Right renal cortex interstitium (tissue), 3 donors: ENCODE data around the gene SNRNP70. TPM values are rescaled to one million over a fixed set of nuclear protein-coding genes. Genes with fewer than 3 reads are reported as not detected.
"Not testable (repeated sequence)": the region's sequence is repeated elsewhere in the genome, so short reads cannot be mapped to it uniquely, and the experiment has no call there.

Experiments
- DNase-seq, 3 donors: peaks; one replicate each; pipeline ENCODE4 v3.0.0-alpha.2; 2013; ENCODE audit warnings: low read depth in 3 of 3, low spot score in 2 of 3
- polyA plus RNA-seq, 3 donors: library from polyadenylated mRNA; unstranded; fragments of 120-200 nt; gene quantifications; one replicate each; pipeline ENCODE4 v1.2.1, GENCODE V29; 2013; ENCODE audit not compliant: insufficient read length in 3 of 3

SNRNP70 gene
- polyA plus RNA-seq, 3 donors = 243 to 292 (median 271) TPM

- no peak for DNase-seq
These were observed 21.1 kb upstream of the SNRNP70 start for GRCh38 chr19:49064029-49064629.

- DNase-seq = no peak
These were observed 20.3 kb upstream of the SNRNP70 start, which contains the start of gene NTF4 for GRCh38 chr19:49064768-49065611. NTF4 (minus strand) TSS chr19:49064818; CDS start chr19:49061997, 2,821 bp downstream.

DNA sequence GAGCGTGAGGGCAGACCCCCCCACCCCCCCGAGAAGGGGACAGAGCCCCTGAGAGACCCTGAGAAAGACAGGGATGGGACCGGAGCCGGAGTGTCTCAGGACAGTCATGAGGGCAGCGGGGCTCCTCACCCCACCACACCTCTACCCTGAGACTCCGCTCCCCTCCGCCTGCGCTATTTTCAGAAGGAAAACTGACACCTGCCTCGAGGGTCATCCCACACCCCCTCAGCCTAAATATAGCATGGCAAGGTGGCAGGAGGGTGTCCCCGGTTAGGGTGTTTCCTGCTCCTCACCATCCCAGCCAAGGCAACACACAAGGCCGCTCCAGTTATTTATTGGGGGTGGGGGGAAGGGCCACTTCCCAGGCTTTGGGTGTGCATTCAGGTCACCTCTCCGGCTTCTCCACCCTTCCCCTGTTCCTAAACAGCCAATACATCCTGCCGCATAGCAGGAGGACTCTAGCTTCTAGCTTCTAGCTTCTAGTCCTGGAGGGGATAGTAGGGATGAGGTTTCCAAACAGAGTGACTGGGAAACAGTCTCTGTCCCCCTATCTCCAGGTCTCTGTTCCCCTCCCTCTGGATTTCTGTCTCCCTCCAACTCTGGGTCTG, 19.2 kb upstream of the SNRNP70 start:
- DNase-seq = no peak

DNA sequence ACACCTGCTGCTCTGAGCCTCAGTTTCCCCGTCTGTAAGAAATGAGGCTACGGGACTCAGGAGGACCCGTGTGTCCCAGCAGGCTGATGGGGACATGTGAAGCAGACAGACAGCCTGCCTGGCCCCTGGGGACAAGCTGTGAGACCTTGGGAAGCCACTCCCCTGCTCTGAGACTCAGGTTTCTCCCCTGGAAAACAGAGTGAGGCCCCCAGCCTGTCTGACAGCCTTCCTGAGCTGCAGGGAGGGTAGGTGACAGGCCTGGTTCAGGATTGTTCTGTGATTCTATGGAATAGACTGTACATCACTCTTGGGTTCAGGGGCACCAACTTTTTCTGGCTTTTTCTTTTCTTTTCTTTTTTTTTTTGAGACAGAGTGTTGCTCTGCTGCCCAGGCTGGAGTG, 17.7 kb upstream of the SNRNP70 start:
- no peak for DNase-seq

DNA sequence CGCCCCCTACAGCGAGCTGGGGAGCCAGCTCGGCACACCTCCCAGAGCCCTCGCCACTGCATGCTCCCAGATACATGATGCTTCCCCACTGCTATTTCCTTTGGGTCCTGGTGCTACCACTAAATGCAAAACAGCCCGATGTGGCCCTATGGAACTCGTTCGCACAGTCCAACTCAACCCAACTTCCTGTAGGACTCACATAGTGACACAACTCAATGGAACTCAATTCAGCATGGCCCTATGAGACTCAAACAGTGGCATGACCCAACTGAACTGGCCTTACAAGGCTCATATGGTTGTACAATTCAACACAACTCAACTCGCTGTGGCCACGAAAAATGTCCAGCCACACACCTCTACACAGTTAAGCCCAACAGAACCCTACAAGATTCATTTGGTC, 16.2 kb upstream of the SNRNP70 start:
- no peak for DNase-seq

DNA sequence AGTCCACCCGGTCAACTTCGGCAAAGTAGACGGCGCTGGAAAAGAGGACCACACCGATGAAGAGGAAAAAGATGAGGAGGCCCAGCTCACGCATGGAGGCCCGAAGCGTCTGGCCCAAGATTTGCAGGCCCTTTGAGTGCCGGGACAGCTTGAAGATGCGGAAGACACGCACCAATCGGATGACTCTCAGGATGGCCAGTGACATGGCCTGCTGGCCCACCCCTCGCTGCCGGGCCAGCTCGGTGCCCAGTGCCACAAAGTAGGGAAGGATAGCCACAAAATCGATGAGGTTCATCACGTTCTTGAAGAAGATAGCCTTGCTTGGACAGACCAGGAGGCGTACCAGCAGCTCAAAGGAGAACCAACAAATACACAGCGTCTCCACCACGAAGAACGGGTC, 14.8 kb upstream of the SNRNP70 start:
- DNase-seq = no peak

GRCh38 chr19:49071860-49072547, 13.2 kb upstream of the SNRNP70 start:
- DNase-seq = no peak

- no peak for DNase-seq
These were observed 11.5 kb upstream of the SNRNP70 start for GRCh38 chr19:49073514-49074378.

DNA sequence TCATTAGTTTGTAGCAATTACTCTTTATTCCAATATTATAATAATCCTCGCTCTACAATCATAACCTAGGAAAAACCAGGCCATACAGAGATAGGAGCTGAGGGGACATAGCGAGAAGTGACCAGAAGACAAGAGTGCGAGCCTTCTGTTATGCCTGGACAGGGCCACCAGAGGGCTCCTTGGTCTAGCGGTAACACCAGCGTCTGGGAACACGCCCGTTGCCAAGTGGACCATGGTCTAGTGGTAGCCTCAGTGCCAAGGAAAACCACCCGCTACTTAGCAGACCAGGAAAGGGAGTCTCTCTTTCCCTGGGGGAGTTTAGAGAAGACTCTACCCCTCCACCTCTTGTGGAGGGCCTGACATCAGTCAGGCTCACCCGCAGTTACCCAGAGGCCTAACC, 10.4 kb upstream of the SNRNP70 start:
- not testable (repeated sequence) for DNase-seq

DNA sequence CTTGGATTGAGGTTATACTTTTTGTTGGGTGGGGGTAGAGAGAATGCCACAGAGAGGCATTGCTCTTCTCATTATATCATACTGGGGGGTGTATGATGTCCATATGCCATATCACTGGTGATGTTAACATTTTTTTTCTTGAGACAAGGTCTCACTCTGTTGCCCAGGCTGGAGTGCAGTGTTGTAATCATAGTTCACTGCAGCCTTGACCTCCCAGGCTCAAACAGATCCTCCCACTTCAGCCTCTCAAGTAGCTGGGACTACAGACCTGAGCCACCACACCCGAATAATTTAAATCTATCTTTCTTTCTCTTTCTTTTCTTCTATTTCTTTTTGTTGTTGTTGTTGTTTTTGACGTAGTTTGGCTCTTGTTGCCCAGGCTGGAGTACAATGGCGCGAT, 4.9 kb upstream of the SNRNP70 start:
- no peak for DNase-seq

GRCh38 chr19:49081273-49081672, 4.0 kb upstream of the SNRNP70 start:
- no peak for DNase-seq

DNA sequence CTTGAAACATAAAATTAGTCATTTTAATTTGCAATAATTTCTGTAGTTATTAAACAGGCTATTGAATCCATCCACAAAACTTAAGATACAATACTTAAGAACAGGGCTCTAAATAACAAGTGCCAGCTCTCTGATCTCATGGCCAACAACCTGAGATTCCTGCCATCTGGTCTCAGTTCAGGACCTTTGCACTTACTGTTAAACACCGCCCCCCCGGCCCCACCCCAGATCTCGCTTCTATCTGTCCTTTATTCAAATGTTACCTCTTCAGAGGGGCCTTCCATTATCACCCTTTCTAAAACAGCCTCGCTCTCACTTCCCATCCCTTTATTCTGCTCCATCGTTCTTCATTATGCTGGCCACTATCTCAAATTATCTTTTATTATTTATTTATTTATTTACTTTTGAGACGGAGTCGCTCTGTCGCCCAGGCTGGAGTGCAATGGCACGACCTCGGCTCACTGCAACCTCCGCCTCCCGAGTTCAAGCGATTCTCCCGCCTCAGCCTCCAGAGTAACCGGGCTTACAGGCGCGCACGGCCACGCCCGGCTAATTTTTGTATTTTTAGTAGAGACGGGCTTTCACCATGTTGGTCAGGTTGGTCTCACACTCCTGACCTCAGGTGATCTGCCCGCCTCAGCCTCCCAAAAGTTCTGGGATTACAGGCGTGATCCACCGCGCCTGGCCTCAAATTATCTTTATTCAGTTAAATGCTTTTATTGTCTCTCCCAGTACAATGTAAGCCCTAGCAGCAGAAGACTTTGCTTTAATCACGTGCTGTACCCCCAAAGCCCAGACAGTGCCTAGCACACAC, 838 bp upstream of the SNRNP70 start:
- no peak for DNase-seq

DNA sequence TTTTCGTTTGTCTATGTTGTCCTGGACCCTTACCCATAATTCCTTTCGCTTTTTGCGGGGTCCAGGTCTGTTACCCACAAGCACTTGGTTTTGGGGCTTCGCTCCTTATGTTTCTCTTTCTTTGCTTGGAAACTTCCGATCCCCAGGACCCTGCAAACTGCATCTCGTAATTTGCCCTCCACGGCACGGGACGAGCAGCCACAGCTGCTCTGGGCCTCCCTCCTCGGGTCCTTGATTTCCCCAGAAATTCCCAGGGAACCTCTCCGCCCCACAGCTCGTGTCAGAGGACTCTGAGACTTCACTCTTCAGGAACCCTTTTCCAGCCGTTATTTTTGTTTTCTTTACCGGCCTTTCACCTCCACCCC, 599 bp downstream of the SNRNP70 start:
- no peak for DNase-seq

DNA sequence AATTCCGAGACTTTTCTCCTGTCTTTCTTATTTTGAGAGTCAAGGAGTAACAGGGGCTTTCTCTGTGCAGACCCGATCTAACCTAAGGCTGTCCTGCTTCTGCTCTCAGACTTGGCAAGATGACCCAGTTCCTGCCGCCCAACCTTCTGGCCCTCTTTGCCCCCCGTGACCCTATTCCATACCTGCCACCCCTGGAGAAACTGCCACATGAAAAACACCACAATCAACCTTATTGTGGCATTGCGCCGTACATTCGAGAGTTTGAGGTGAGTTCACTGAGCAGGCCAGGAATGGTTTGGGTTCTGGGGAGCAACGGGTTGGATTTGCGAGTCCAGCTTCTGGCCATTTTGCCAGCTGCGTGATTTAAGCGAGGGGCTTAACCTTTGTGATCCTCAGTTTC, 1.0 kb downstream of the SNRNP70 start:
- DNase-seq = no peak

DNA sequence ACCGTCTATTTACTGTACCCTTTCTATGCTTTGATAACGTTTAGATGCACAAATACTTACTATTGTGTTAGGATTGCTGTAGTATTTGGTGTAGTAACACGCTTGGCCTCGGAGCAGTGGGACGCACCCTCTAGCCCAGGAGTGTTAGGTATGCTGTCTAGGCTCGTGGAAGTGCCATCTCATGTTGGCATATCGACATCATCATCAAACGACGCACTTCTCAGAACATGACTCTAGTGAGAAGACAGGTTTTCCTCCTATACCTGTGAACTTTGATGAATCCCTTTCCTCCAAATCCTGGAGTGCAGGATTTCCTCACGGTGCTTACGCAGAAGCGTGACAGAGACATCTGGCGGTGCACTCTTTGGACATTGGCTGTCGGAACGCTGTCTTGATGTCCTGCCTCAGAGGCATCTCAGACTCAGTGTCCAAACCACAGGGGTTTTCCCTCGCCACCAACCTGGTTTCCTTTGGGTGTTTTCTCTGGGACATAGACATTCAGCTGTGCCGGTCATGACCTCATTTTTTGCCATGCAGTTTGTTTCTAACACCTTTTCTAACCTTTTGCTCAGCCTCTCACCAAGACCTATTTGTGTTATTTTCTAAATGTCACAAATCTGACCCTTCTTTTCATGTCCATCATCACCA, 6.3 kb downstream of the SNRNP70 start:
- DNase-seq = no peak

DNA sequence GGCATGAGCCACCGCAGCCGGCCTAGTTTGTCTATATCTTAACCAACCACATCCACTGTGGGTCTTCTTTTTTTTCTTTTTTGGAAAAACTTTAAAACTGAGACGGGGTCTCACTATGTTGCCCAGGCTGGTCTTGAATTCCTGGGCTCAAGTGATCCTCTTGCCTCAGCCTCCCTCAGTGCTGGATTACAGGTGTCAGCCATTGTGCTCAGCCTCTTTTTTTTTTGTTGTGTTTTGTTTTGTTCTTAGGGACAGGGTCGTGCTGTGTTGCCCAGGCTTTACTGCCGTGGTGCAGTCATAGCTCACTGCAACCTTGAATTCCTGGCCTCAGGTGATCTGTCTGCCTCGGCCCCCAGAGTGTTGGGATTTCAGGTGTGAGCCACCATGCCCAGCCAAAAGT, 7.4 kb downstream of the SNRNP70 start:
- DNase-seq = no peak

- no peak for DNase-seq
These were observed 9.5 kb downstream of the SNRNP70 start for GRCh38 chr19:49094505-49095482.
